Measurements from ENCODE around the gene SPRY2. TPM values are rescaled to one million over a fixed set of nuclear protein-coding genes. Genes with fewer than 3 reads are reported as not detected.
"Not testable (repeated sequence)": the region's sequence is repeated elsewhere in the genome, so short reads cannot be mapped to it uniquely, and the experiment has no call there.

Gene SPRY2
- total RNA-seq, 1 donor from 2014 or later, result 24.2 TPM

DNA sequence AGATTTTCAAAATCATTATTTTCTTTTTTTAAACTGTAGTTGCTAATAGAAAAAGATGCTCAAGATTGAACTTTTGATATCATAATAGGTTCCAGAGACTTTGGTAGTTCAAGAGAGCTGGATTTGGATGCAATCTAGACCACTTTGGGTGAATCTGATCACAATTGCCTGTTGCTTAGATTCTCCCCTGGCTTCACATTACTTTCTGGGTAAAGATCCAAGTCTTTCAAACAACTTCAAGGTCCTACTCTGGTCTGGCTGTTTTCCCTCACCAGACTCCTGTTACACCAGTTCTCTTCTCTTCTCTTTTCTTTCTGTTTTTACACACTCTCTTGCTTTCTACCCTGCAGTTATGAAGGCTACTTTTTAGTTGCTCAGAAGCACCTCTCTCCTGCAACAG lies 7.4 kb upstream of the SPRY2 start:
- no peak for DNase-seq

- peak; percentile 63 for DNase-seq
These were observed 5.0 kb upstream of the SPRY2 start for GRCh38 chr13:80345771-80346510.

DNA sequence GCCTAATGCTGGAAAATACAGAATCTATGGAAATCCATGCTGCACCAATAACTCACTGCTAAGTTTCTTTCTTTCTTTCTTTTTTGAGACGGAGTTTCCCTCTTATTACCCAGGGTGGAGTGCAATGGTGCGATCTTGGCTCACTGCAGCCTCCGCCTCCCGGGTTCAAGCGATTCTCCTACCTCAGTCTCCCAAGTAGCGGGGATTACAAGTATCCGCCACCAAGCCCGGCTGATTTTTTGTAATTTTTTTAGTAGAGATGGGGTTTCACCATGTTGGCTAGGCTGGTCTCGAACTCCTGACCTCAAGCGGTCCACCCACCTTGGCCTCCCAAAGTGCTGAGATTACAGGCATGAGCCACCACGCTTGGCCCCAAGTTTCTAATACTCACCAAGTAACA lies 3.1 kb upstream of the SPRY2 start:
- not testable (repeated sequence) for DNase-seq

DNA sequence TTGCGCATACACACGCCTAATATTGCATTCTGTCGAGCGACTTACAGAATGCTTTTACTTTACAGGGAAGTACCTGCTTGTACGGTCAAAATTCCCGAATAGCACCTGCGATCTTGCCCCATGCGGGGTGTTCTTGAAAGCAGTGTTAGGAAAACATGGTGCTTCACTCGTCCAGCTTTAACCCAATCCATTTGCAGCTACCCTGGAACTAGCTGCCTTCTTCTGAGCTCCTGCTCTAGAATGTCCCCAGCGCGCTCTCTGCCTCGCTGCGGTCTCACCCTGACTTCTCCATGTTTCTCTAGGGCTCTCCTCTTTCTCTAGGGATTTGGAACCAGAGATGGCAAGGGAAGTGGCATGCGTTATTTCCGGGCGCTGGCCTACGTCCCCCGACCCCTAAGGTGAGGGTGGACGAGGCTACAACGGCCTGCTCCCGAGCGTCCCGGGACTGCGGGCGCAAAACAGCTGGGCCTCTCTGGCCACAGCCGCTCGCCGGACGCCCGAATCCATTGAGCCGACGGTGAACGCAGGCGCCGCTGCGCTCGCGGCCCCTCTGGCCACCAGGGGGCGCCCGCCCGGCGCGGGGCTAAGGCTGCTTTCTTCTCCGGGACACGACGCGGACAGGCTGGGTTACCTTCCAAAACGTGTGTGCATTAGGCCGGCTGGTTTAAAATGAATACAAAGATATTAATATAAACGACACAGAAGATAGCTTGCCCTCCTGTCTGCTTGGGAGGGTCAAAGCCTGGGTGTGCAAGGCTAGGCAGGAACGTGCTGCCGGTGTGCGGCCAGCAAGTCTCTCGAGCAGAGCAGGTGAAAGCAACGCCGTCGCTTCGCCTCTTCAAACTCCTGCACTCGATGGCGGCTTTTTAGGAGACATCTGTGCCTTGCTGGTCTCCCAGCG lies 1.8 kb upstream of the SPRY2 start:
- DNase-seq, result peak; percentile 89

DNA sequence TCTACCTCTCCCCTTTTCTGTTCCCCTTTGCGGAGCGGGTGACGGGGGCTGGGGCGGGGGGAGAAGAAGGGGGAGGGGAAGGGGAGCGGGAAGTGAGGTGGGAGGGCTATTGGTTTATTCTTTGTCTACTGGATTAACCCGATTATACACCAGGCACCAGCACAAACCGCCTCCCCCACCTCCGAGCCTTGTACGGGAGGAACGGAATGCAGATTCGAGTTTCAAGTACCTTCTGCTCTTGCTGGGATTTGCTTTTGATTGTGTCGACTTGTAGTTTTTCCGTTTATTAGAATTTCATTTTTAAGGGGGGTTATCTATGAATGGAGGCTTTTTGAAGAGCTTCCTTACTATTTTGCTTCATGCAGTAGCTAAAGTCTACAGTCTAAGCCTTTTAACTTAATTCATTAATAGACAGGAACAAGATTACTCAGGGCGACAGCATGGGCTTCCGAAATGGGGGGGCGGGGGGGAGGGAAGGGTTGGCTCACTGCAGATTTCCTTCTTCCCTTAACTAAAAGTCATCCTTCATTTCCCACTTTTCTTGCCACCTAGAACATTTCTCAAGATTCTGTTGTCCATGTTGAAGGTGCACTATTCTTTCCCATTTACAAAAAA lies 937 bp upstream of the SPRY2 start:
- peak; percentile 63 for DNase-seq

DNA sequence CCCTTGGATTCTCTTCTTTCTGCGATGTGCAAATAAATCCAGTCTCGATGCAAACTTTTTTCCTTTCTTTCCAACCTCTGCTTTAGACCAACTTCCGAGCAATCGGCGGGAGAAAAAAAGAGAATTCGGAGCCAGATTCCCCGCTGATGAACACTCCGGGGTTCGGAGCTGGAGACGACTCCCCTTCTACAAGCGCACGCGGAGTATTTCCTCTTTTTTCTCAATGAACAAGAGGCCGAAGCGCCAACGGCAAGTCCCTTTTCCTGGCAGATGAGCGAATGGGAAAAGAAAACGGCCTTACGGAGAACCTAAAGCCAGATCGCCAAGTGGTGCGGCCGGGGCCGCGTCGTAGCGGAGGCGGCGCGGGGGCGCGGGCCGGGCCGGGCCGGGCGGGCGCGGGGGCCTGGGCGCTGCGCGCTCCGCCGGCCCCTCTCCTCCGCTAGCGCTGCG lies 250 bp downstream of the SPRY2 start:
- peak; percentile 78 for DNase-seq

GRCh38 chr13:80339912-80340650 lies 845 bp downstream of the SPRY2 start:
- peak; percentile 64 for DNase-seq

- peak; percentile 58 for DNase-seq
These were observed 1.4 kb downstream of the SPRY2 start for GRCh38 chr13:80339563-80339911.

- peak; percentile 87 for DNase-seq
These were observed 2.0 kb downstream of the SPRY2 start for GRCh38 chr13:80338781-80339562.

- peak; percentile 37 for DNase-seq
These were observed 3.4 kb downstream of the SPRY2 start for GRCh38 chr13:80337288-80338081.

- DNase-seq, result no peak
These were observed 4.1 kb downstream of the SPRY2 start for GRCh38 chr13:80336776-80337287.

- no peak for DNase-seq
These were observed 4.6 kb downstream of the SPRY2 start for GRCh38 chr13:80336370-80336769.

- DNase-seq, result peak; percentile 17
These were observed 6.2 kb downstream of the SPRY2 start for GRCh38 chr13:80334597-80335260.

- no peak for DNase-seq
These were observed 8.9 kb downstream of the SPRY2 start for GRCh38 chr13:80331984-80332383.

DNA sequence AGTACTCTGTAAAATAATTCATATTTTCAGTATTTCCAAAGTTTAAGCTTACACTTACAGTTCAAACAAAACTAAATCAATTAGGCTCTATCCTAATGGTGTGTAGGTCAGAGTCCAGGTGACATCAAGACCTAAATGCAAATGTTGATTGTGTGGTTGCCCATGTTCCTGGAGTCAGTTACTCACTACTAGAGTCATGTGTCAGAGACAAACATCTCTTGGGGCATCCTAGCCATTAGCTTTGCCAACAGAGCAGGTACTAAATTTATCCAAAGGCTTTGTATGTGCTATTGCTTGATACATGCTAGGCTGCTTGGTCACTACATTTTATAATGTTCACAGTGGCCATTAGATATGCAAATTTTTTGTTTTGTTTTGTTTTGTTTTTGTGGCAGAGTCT lies 11.7 kb downstream of the SPRY2 start:
- DNase-seq, result no peak

GRCh38 chr13:80319004-80319403 lies 21.9 kb downstream of the SPRY2 start:
- no peak for DNase-seq

GRCh38 chr13:80314711-80315653 lies 25.9 kb downstream of the SPRY2 start:
- DNase-seq, result no peak

DNA sequence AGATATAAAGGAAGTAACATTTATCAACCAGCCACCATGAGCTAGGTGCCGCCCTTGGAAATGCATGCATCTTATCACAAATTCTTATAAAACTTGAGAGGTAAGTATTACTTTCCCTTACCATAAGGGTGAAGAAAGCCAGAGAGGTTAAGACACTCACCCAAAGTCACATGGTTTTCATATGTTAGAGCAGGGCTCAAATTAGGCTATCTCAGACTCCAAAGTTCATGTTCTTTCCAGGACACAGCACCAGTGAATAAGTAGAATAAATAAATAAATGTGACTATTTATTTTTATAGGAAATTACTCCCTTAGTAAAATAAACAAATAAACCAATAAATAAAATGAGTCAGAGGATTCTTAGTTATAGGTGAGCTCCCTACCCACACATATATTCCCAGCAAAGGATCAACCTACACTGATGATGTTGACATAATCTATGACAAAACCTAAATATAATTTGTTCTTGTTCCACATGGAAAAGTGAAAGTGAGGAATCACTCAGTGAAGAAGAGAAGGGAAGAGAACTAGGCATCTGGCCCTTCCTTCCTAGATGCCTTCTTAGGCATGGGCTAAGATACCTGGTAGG lies 27.2 kb downstream of the SPRY2 start:
- no peak for DNase-seq

- DNase-seq, result no peak
These were observed 28.0 kb downstream of the SPRY2 start for GRCh38 chr13:80312967-80313366.
